Activated T-cell treated with anti-CD3 and anti-CD28 coated beads, Interleukin-2, amount 50 U/mL, for 24 hours (primary cell): ENCODE measurements around the gene SLC48A1.

Source experiments
- DNase-seq: peaks from one replicate; pipeline ENCODE4 v3.0.0-alpha.2; 2020
- H3K27ac Mint-ChIP-seq: 2 replicates; pipeline ENCODE4 v1.8.0; 2020; ENCODE audit warnings: mild to moderate bottlenecking, mixed read lengths
- H3K27me3 Mint-ChIP-seq: 2 replicates; pipeline ENCODE4 v1.8.0; 2020; ENCODE audit warnings: mixed read lengths
- H3K36me3 Mint-ChIP-seq: 2 replicates; pipeline ENCODE4 v1.8.0; 2020; ENCODE audit warnings: low read depth, mixed read lengths
- H3K4me1 Mint-ChIP-seq: 2 replicates; pipeline ENCODE4 v1.8.0; 2020; ENCODE audit warnings: low read depth, mixed read lengths
- H3K4me3 Mint-ChIP-seq: 2 replicates; pipeline ENCODE4 v1.8.0; 2020; ENCODE audit warnings: mild to moderate bottlenecking, moderate library complexity, mixed read lengths
- H3K9me3 Mint-ChIP-seq: 2 replicates; pipeline ENCODE4 v1.8.0; 2020; ENCODE audit warnings: mixed read lengths

SLC48A1 gene

GRCh38 chr12:47739979-47740378 lies 33.1 kb upstream of the SLC48A1 start:
- Mint-ChIP-seq H3K4me3 (no peak overlapping the region), H3K36me3 (no peaks in the 10 kb centered on the region), H3K27ac (no peak overlapping the region), H3K9me3 (no peaks in the 10 kb centered on the region), H3K27me3 (no peaks in the 10 kb centered on the region), H3K4me1 (peaks cover 22% of the 10 kb centered on the region)
- DNase-seq = no peak

GRCh38 chr12:47740606-47741339 lies 32.3 kb upstream of the SLC48A1 start:
- no peak for DNase-seq
- H3K36me3 Mint-ChIP-seq = no peaks in the 10 kb centered on the region
- H3K9me3 Mint-ChIP-seq = no peaks in the 10 kb centered on the region
- H3K27ac Mint-ChIP-seq = no peak overlapping the region
- H3K4me1 Mint-ChIP-seq = peaks cover 22% of the 10 kb centered on the region
- no peak overlapping the region for H3K4me3 Mint-ChIP-seq
- no peaks in the 10 kb centered on the region for H3K27me3 Mint-ChIP-seq

- Mint-ChIP-seq H3K27me3 (no peaks in the 10 kb centered on the region), H3K36me3 (no peaks in the 10 kb centered on the region), H3K27ac (peak overlapping the region; percentile 24), H3K4me1 (peaks cover 22% of the 10 kb centered on the region), H3K9me3 (no peaks in the 10 kb centered on the region), H3K4me3 (no peak overlapping the region)
- DNase-seq = peak; percentile 60
These were observed 31.7 kb upstream of the SLC48A1 start for GRCh38 chr12:47741340-47741703.

GRCh38 chr12:47742253-47742825 lies 30.7 kb upstream of the SLC48A1 start:
- no peaks in the 10 kb centered on the region for H3K9me3 Mint-ChIP-seq
- no peaks in the 10 kb centered on the region for H3K36me3 Mint-ChIP-seq
- H3K27me3 Mint-ChIP-seq = no peaks in the 10 kb centered on the region
- peak; percentile 86 for DNase-seq
- peaks cover 22% of the 10 kb centered on the region for H3K4me1 Mint-ChIP-seq
- no peak overlapping the region for H3K27ac Mint-ChIP-seq
- H3K4me3 Mint-ChIP-seq = no peak overlapping the region

GRCh38 chr12:47743311-47743860 lies 29.7 kb upstream of the SLC48A1 start:
- H3K27ac Mint-ChIP-seq = no peak overlapping the region

GRCh38 chr12:47744005-47744651 lies 28.9 kb upstream of the SLC48A1 start:
- DNase-seq = peak; percentile 69
- Mint-ChIP-seq H3K27ac (no peak overlapping the region), H3K4me3 (no peak overlapping the region), H3K4me1 (peaks cover 22% of the 10 kb centered on the region), H3K36me3 (no peaks in the 10 kb centered on the region), H3K27me3 (no peaks in the 10 kb centered on the region), H3K9me3 (no peaks in the 10 kb centered on the region)

More at GRCh38 chr12:47743311-47743860, 29.7 kb upstream of the SLC48A1 start:
- Mint-ChIP-seq H3K36me3 (no peaks in the 10 kb centered on the region), H3K4me3 (no peak overlapping the region), H3K4me1 (peaks cover 22% of the 10 kb centered on the region), H3K27me3 (no peaks in the 10 kb centered on the region), H3K9me3 (no peaks in the 10 kb centered on the region)
- DNase-seq = no peak

- Mint-ChIP-seq H3K36me3 (no peaks in the 10 kb centered on the region), H3K9me3 (no peaks in the 10 kb centered on the region), H3K4me1 (peaks cover 18% of the 10 kb centered on the region), H3K27me3 (no peaks in the 10 kb centered on the region), H3K27ac (no peak overlapping the region), H3K4me3 (no peak overlapping the region)
- DNase-seq = no peak
These were observed 28.1 kb upstream of the SLC48A1 start for GRCh38 chr12:47744778-47745436.

GRCh38 chr12:47745485-47746041 lies 27.5 kb upstream of the SLC48A1 start:
- Mint-ChIP-seq H3K27me3 (no peaks in the 10 kb centered on the region), H3K4me1 (peaks cover 14% of the 10 kb centered on the region), H3K27ac (no peak overlapping the region), H3K9me3 (no peaks in the 10 kb centered on the region), H3K4me3 (no peak overlapping the region), H3K36me3 (no peaks in the 10 kb centered on the region)
- DNase-seq = no peak

GRCh38 chr12:47746073-47746472 lies 27.0 kb upstream of the SLC48A1 start:
- Mint-ChIP-seq H3K4me3 (no peak overlapping the region), H3K27ac (no peak overlapping the region), H3K4me1 (peaks cover 10% of the 10 kb centered on the region), H3K36me3 (no peaks in the 10 kb centered on the region), H3K9me3 (no peaks in the 10 kb centered on the region), H3K27me3 (no peaks in the 10 kb centered on the region)
- DNase-seq = no peak

- no peak for DNase-seq
- H3K27me3 Mint-ChIP-seq = no peaks in the 10 kb centered on the region
- H3K9me3 Mint-ChIP-seq = no peaks in the 10 kb centered on the region
- no peak overlapping the region for H3K4me3 Mint-ChIP-seq
- H3K27ac Mint-ChIP-seq = no peak overlapping the region
- H3K36me3 Mint-ChIP-seq = no peaks in the 10 kb centered on the region
- peaks cover 5% of the 10 kb centered on the region for H3K4me1 Mint-ChIP-seq
These were observed 26.5 kb upstream of the SLC48A1 start for GRCh38 chr12:47746523-47746922.

GRCh38 chr12:47747126-47747525 lies 25.9 kb upstream of the SLC48A1 start:
- Mint-ChIP-seq H3K4me1 (peaks cover 3% of the 10 kb centered on the region), H3K27me3 (no peaks in the 10 kb centered on the region), H3K27ac (no peak overlapping the region), H3K36me3 (no peaks in the 10 kb centered on the region), H3K4me3 (no peak overlapping the region), H3K9me3 (no peaks in the 10 kb centered on the region)
- no peak for DNase-seq

GRCh38 chr12:47747596-47748506 lies 25.2 kb upstream of the SLC48A1 start:
- H3K9me3 Mint-ChIP-seq = no peaks in the 10 kb centered on the region
- H3K4me3 Mint-ChIP-seq = no peak overlapping the region
- H3K4me1 Mint-ChIP-seq = peaks cover 1% of the 10 kb centered on the region
- H3K27ac Mint-ChIP-seq = no peak overlapping the region
- no peaks in the 10 kb centered on the region for H3K27me3 Mint-ChIP-seq
- DNase-seq = no peak
- H3K36me3 Mint-ChIP-seq = no peaks in the 10 kb centered on the region

GRCh38 chr12:47748507-47748828 lies 24.6 kb upstream of the SLC48A1 start:
- H3K27me3 Mint-ChIP-seq = no peaks in the 10 kb centered on the region
- H3K27ac Mint-ChIP-seq = no peak overlapping the region
- H3K36me3 Mint-ChIP-seq = no peaks in the 10 kb centered on the region
- H3K9me3 Mint-ChIP-seq = no peaks in the 10 kb centered on the region
- H3K4me1 Mint-ChIP-seq = peaks cover 1% of the 10 kb centered on the region
- no peak overlapping the region for H3K4me3 Mint-ChIP-seq
- no peak for DNase-seq

- Mint-ChIP-seq H3K4me1 (peaks cover under 1% of the 10 kb centered on the region), H3K36me3 (no peaks in the 10 kb centered on the region), H3K9me3 (no peaks in the 10 kb centered on the region), H3K27me3 (no peaks in the 10 kb centered on the region), H3K4me3 (no peak overlapping the region), H3K27ac (no peak overlapping the region)
- no peak for DNase-seq
These were observed 24.1 kb upstream of the SLC48A1 start for GRCh38 chr12:47748899-47749298.
